Kasumi-1 (cell line): ENCODE results near the gene AMY2B.
"Not testable (repeated sequence)": the region's sequence is repeated elsewhere in the genome, so short reads cannot be mapped to it uniquely, and the experiment has no call there.

Experiments
- DNase-seq, 2 experiments: peaks; one replicate each; lab custom pipeline; 2025; lab: John Stamatoyannopoulos, UW

The AMY2B gene

DNA sequence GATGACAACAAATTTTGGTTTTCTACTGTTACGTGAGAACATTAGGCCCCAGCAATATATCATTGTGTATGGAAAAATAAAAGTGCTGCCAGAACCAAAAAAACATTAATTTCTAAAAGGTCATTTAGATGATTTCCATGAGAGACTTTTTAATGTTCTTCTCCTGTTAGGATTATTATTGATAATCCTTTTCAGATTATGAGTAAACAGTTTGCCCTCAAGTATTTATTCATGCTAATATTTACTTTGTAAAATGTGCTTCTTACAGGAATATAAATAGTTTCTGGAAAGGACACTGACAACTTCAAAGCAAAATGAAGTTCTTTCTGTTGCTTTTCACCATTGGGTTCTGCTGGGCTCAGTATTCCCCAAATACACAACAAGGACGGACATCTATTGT, at the start of gene AMY2B:
Gene AMY2B (plus strand): TSS at position 301 of the 400 bp plus-strand sequence. CDS start 14 bp downstream, at position 315.
- DNase-seq = not testable (repeated sequence)

DNA sequence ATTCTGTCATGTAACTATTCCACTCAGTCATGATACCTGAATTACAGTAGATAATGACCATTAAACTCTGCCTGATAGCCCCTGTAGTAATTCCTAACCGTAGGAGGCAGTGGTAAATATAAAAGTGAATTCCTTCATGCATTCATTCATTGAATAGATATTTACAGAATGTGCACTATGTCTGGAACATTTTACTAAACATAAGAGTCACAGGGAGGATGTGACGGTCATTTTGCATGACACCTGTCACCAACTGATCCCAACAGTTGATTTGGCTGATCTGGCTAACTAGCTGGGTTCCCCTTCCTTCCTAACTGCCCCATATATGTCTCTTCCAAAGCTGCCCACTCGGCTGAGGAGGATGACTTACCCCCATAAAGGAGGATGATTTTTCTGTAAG, 48.0 kb upstream of the AMY2B start:
- DNase-seq = no peak

DNA sequence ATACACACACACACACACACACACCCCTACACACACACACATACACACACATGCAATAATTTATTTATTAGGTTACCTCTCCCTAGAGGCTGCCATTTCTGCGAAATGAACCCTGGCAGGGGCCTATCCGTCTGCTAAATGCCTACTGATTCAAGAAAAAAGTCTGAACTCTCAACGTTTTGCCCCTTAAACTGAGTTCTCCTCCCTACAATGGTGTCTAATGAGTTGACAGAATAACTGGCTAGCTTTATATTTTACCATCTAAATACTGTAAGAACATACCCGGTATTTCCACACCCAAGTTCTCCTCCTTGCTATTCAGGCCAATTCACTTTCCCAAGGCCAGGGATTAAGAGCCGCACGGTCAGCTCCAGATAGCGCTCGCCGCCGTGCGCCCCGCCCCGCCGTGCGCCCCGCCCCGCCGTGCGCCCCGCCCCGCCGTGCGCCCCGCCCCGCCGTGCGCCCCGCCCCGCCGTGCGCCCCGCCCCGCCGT, 46.2 kb upstream of the AMY2B start:
- peak; percentile 28 to 47 for DNase-seq

DNA sequence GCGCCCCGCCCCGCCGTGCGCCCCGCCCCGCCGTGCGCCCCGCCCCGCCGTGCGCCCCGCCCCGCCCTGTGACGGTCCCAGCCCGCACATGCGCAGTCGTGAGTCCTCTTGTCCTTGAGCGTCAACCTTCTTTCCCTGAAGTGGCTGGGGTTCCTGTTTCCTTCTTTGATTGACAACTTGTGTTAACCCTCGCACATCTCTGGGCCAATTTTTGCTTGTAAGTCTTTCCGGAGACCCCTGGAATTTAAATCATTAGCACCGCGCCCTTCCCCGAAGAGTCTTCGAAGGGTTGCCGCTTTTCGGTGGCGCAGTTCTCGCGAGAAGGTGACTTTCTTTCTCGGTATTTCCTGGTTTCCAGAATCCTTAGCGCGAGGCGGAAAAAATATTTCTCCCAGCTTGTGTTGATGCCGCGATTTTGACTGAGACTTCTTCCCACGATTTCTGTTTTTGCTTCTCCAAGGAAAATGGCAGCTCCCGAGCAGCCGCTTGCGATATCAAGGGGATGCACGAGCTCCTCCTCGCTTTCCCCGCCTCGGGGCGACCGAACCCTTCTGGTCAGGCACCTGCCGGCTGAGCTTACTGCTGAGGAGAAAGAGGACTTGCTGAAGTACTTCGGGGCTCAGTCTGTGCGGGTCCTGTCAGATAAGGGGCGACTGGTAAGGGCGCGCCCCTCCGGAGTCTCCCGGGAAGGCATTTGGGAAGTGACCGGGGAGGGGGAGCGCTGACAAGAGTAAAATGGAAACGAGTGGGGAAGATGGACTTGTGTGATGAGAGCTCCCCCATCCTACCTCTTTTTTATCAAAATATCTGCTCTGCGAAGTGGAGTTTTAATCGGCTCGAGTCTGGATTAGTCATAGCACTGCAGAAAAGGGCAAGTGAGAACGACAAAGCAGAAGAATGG, 45.5 kb upstream of the AMY2B start, which contains the start of gene RNPC3:
Gene RNPC3 (plus strand): TSS at position 93 of the 901 bp plus-strand sequence. CDS start 372 bp downstream, at position 465.
- peak; percentile 93 for DNase-seq

DNA sequence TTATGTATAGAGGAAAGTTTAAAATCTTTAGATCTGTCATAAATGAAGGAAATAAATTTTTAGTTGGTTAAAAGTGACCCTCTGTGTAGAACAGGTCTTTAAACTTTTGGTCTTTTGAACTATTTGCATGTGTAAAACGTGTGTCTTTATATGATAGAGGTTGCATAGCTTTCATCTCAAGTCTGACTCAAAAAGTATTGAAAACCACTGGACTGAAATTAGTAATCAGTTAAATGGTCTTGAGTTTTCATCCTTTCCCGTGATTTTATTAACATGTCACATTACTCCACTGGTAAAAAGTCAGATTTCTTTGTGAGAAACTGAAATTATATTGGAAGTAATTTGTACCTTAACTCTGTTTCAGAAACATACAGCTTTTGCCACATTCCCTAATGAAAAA, 44.1 kb upstream of the AMY2B start:
- no peak for DNase-seq

DNA sequence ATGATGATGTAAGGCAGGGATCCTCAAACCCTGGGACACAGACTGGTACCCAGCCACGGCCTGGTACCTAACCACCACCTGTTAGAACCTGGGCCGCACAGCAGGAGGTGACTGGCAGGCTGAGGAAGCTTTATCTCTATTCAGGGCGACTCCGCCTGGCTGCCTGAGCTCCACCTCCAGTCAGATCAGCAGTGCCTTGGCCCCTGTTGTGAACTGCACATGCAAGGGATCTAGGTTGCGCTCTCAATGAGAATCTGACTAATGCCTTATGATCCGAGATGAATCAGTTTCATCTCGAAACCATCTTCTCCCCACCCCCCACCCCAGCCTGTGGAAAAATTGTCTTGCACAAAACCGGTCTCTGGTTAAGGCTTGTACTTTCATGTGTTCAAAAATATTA, 41.6 kb upstream of the AMY2B start:
- no peak for DNase-seq

DNA sequence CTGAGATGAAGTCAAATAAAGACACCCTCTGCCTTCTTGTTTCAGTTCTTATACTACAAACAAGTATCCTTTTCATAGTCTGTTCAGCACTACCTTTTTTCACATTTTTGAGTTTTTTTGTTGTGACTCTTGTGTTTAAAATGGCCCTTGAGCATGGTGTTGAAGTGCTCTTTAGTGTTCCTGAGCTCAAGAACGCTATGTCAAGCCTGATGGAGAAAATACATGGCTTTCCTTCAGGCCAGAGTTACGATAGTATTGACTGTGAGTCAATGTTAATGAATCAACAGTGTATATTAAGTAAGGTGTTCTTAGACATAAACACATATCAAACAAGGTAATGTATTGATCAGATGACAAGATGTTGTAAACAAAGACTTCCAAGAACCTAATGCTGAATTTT, 33.2 kb upstream of the AMY2B start:
- DNase-seq = no peak

DNA sequence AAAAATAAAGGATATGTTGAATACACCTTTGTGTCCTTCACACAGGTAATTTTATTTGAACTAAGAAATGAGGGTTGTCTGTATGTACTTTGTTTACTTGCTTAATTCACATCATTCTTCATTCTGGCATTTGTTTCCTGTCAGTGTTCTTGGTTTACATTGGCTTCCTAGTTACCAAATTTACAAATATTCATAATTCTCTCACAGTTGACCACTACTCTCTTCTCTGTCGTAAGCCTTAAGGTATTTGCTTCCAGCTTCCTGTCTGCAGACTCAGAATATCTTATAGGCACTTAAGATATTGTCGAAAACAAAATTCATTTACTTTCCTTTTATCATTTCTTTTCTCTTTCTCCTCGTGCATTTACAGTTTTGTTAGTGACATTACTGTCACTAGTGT, 30.0 kb upstream of the AMY2B start:
- no peak for DNase-seq

DNA sequence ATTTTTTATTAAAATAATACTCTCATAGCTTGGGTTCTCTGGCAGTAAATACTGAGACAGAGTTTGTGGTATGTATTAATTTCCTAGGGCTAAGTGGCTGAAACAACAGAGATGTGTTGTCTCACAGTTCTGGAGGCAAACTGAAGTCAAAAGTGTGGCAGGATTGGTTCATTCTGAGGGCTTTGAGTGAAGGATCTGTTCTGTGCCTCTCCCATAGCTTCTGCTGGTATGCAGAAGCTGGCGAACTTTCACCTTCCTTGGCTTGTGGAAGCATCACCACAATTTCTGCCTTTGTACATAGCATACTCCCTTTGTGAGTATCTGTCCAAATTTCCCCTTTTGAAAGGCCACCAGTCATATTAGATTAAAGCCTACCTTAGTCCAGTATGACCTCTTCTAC, 24.9 kb upstream of the AMY2B start:
- no peak for DNase-seq

DNA sequence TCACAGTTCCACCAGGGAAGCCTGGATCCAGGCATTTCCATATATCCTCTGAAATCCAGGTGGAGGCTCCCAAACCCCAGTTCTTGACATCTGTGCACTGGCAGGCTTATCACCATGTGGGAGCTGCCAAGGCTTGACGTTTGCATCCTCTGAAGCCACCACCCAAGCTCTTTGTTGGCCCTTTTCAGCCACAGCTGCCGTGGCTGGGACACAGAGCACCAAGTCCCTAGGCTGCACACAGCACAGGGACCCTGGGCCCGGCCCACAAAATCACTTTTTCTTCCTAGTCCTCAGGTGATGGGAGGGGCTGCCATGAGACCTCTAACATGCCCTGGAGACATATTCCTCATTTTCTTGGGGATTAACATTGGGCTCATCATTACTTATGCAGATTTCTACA, 23.5 kb upstream of the AMY2B start:
- DNase-seq = no peak

DNA sequence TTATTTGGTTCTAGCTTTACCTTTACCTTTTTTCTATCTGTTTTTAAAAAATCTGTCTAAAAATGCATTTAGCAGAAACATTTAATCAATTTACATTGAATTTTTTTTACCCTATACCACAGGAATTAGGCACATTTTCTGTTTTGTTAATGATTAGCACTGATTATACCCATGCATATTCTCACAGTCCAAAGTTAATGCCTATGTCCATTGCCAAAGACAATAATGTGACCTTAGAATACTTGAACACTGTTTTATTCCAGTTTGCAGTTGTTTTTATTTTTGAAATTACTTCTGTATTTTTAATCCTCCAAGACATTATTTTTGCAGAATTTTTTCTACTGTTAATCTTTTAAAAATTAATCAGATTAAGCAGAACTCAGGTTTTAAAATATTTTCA, 11.0 kb upstream of the AMY2B start:
- no peak for DNase-seq

DNA sequence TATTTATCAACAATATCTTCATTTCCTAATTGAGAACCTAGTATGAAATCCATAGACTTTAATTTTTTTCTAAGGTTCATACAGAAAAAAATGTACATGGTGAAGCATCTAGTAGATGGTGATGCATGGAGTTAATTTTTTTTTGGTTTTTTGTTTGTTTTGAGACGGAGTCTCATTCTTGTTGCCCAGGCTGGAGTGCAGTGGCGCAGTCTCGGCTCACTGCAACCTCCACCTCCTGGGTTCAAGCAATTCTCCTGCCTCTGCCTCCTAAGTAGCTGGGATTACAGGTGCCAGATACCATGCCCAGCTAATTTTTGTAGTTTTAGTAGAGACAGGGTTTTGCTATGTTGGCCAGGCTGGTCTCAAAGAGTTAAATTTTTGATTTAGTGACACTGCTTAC, 10.3 kb upstream of the AMY2B start:
- not testable (repeated sequence) for DNase-seq

DNA sequence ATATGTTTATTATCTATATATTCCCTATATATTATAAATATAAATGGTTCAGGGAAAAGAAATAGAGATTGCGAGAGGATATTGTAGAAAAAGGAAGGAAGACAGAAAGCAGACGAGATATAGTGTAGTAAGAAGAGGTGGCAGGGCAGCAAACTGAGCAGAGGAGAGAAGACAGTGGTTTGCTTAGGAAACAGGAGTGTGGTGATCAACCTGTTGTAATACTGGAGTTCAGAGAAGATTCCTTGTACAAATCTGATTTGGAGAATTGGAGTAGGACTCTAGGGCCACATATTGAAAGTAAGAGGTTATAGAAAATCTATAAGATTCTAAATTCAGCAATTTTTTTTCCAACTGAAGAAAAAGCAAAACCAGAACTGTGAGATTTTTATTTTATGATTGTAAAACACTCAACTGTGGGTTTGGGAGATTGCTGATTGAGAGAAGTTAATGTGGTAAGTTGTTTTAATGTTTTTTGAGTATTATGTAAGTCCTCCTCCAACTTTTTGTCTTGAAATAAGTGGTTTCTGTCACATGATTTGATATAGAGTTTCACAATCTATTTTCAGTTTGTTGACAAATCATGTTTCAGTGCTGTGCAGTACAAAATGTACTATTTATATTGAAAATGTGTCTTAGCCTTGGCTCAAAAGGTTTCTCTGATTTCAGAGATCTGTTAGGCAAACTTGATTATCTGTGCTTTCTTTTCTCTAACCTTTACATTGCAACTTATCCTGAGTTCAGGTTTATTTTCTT, 9.6 kb upstream of the AMY2B start:
- peak in 1 of 2 experiments; percentile 10 for DNase-seq

DNA sequence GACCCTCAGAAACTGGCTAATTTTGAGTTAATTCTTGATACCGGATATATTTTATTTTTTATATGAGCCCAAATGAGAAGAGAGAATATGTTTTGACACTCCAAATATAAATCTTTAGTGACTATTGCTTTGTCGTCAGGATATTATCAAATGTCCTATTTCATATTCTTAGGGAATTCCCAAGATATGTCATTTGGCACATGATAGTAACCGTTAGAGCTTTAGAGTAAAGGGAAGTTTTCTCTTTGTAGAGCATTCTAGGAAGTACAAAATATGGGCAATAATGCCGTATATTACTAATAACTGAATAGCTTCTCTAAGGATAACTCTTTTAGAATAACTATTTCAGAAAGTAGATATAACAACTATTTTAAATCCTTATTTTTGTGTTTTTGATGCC, 8.3 kb upstream of the AMY2B start:
- DNase-seq = no peak

DNA sequence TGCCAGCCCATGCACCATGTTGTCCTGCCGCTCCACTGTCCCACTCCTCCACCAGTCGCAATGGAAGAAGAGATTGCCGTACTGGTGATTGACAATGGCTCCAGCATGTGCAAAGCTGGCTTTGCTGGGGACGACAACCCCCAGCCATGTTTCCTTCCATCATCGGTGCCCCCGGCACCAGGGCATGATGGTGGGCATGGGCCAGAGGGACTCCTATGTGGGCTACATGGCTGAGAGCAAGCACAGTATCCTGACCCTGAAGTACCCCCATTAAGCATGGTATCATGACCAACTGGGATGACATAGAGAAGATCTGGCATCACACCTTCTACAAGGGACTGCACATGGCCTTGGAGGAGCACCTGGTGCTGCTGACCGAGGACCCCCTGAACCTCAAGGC, 1.9 kb upstream of the AMY2B start:
- DNase-seq = no peak

DNA sequence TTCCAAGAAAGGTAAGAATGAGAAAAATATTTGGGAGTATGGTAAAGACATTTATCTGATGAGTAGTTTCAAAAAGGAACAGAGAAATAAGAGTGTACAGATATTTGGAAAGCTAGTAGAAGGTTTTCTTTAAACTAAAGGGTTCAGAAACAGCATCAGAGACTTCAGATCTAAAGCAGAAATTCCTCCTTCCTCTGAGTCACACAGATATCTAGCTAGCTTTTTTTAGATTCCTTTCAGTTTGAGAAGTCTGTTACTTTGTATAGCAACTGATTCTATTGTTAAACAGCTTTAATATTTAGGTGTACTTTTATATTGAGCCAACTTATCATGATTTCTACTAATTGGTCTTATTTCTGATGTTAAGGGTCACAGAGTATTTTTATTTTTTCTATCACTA, 4.7 kb downstream of the AMY2B start:
- peak; percentile 14 to 21 for DNase-seq

DNA sequence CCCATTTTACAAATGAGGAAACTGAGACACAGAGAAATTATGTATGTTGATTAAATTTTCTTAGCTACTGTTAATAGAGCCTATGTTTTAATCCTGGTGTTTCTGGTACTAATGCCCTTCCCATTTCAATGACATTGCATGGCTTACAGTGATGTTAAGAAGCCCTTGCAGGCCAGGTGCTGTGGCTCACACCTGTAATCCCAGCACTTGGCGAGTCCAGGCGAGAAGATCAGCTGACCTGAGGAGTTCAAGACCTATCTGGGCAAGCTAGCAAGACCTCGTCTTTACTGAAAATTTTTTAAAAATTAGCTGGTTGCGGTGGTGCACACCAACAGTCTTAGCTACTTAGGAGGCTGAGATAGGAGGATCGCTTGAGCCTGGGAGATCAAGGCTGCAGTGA, 5.4 kb downstream of the AMY2B start:
- not testable (repeated sequence) for DNase-seq

DNA sequence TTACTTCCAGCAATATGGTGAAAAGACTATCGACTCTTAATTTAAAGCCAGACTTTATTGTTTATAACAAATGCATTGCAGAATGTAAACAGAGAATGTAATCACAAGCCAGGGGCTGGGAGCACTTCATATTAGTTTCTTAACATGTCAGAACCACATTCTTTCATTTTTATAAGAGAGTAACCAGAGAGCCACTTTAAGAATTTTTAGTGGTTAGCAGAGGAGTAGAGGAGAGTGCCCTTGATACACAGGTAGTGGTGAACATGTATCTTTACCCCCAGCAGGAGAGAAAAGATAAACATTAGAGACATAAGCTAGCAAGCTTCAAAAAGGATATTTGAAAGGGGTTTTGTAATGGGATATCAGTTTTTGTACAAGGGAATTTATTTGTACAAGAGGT, 11.1 kb downstream of the AMY2B start:
- DNase-seq = no peak

DNA sequence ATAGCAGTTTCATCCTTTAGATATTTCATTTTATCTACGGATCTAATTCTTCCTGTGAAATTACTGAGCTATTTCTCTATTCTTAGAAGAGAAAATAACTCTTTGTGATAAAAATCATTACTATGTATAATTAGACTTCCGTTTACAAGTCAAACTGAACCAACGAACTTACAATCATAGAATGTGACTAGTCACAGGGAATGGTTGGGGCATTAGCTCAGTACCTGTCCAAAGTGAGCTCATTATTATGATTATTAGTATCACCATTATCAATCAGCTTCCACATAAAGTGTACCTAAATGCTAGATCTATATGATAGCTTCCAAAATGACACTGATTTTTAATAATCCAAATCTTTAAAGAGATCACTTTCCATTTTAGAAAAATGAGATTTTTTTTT, 12.5 kb downstream of the AMY2B start:
- DNase-seq = no peak

DNA sequence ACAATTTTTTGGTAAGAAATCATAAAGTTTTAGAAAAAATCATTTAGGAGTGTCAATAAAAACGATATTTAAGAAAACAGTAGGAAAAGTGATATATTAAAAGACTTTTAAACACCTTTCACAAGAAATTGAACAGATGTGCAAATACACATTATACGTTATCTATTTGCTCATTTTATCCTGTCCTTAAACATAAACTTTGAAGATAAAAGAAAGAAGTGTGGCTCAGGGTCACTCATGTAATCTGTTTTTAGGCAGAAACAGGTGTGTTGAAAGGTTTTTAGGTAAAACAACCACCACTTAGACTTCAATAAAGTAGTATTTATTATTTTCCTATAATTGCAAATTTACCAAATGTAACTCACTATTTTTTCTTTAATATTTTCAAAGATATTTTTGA, 13.1 kb downstream of the AMY2B start:
- DNase-seq = no peak

DNA sequence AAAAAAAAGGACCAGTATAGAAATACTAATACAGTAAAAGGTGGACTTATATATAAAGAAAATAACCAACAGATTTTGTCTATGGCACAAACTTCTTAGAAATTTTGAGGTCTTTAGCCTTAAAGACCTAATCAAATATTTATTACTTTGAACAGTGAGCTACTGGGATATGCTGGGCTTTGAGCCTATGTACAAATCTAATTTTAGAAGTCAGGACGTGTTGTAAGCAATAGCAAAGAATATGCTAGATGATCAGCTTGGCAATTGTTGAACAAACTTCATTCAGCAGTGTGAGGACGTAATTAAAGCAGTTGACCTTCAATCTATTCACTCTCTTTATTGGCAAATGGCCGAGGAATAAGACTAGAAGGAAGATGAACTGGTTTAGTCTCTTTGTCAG, 31.4 kb downstream of the AMY2B start:
- DNase-seq = not testable (repeated sequence)

DNA sequence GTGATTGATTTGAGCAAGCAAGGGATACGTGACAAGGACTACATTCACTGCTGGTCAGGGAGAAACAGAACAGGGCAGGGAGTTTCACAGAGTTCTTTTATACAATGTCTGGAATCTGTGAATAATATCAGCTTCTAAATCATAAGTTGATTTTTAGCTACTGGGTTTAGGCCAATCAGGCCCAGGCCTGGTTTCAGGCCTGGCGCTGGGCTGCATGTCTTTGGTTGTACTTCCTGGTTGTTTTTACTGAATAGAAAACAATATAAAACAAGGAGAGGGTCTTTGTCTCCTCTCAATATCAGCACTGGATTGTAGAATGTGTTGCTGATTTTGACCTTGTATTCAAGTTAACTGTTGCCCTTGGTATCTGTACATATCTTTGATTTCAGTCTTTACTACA, 45.0 kb downstream of the AMY2B start:
- no peak for DNase-seq

DNA sequence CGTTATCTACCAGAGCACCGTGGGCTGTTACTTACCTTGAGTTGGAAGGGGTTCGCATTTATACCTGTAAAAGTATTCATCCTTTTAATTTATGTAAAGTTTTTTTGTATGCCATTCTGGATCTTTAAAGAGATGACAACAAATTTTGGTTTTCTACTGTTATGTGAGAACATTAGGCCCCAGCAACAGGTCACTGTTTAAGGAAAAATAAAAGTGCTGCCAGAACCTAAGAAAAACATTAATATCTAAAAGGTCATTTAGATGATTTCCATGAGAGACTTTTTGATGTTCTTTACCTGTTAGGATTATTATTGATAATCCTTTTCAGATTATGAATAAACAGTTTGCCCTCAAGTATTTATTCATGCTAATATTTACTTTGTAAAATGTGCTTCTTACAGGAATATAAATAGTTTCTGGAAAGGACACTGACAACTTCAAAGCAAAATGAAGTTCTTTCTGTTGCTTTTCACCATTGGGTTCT, 45.6 kb downstream of the AMY2B start, which contains the start of gene AMY2A:
Gene AMY2A (plus strand): TSS at position 434 of the 484 bp plus-strand sequence. CDS start 14 bp downstream, at position 448.
- not testable (repeated sequence) for DNase-seq
